ENCODE results near the gene GHRH. TPM values are rescaled to one million over a fixed set of nuclear protein-coding genes. Genes with fewer than 3 reads are reported as not detected.

Gene GHRH
- total RNA-seq, 2 experiments from 2014 or later: not detected

GRCh38 chr20:37247547-37247946 is 14.1 kb downstream of the GHRH start:
- Mint-ChIP-seq H3K27ac (no peak overlapping the region), H3K4me1 (no peaks in the 10 kb centered on the region)
- POLR2A ChIA-PET: no interaction called here

GRCh38 chr20:37246736-37247135 is 14.9 kb downstream of the GHRH start:
- no peak for ATAC-seq (ENCODE audit: low read depth)
- POLR2A ChIA-PET: interaction anchor here (0.7 kb wide), 1 partner anchor 169 kb away, joined by 4 read pairs; no protein-coding TSS in a partner anchor
- no peak overlapping the region for H3K27ac Mint-ChIP-seq
- peaks cover 6% of the 10 kb centered on the region for H3K36me3 Mint-ChIP-seq
- no peaks in the 10 kb centered on the region for H3K9me3 Mint-ChIP-seq
- no peak for DNase-seq
- no peak overlapping the region for H3K4me3 Mint-ChIP-seq
- no peaks in the 10 kb centered on the region for H3K4me1 Mint-ChIP-seq
- H3K27me3 Mint-ChIP-seq: no peaks in the 10 kb centered on the region

More at GRCh38 chr20:37247547-37247946, 14.1 kb downstream of the GHRH start:
- DNase-seq (no peak), ATAC-seq (ENCODE audit: low read depth) (no peak)
- Mint-ChIP-seq H3K9me3 (no peaks in the 10 kb centered on the region), H3K27me3 (no peaks in the 10 kb centered on the region), H3K36me3 (peaks cover 3% of the 10 kb centered on the region), H3K4me3 (no peak overlapping the region)

- no peak overlapping the region for H3K4me3 Mint-ChIP-seq
- POLR2A ChIA-PET: no interaction called here
- H3K27ac Mint-ChIP-seq: no peak overlapping the region
- peaks cover 9% of the 10 kb centered on the region for H3K36me3 Mint-ChIP-seq
- no peak for ATAC-seq (ENCODE audit: low read depth)
- H3K9me3 Mint-ChIP-seq: no peaks in the 10 kb centered on the region
- H3K4me1 Mint-ChIP-seq: no peaks in the 10 kb centered on the region
- DNase-seq: no peak
- no peaks in the 10 kb centered on the region for H3K27me3 Mint-ChIP-seq
Observed at GRCh38 chr20:37245216-37246150, 16.1 kb downstream of the GHRH start.

- no peaks in the 10 kb centered on the region for H3K9me3 Mint-ChIP-seq
- H3K4me1 Mint-ChIP-seq: no peaks in the 10 kb centered on the region
- POLR2A ChIA-PET: no interaction called here
- H3K4me3 Mint-ChIP-seq: no peak overlapping the region
- peaks cover 9% of the 10 kb centered on the region for H3K36me3 Mint-ChIP-seq
- ATAC-seq (ENCODE audit: low read depth) (no peak), DNase-seq (no peak)
- H3K27ac Mint-ChIP-seq: no peak overlapping the region
- H3K27me3 Mint-ChIP-seq: no peaks in the 10 kb centered on the region
Observed at GRCh38 chr20:37244572-37244957, 17.0 kb downstream of the GHRH start.

- Mint-ChIP-seq H3K4me3 (no peak overlapping the region), H3K9me3 (no peaks in the 10 kb centered on the region), H3K27ac (no peak overlapping the region), H3K4me1 (no peaks in the 10 kb centered on the region), H3K36me3 (peaks cover 9% of the 10 kb centered on the region), H3K27me3 (no peaks in the 10 kb centered on the region)
- ATAC-seq (ENCODE audit: low read depth): no peak
- DNase-seq: no peak
- POLR2A ChIA-PET: no interaction called here
Observed at GRCh38 chr20:37243937-37244571, 17.6 kb downstream of the GHRH start.

- Mint-ChIP-seq H3K27me3 (no peaks in the 10 kb centered on the region), H3K27ac (peak overlapping the region; percentile 30), H3K4me3 (no peak overlapping the region), H3K4me1 (no peaks in the 10 kb centered on the region), H3K36me3 (peaks cover 12% of the 10 kb centered on the region), H3K9me3 (no peaks in the 10 kb centered on the region)
- no peak for ATAC-seq (ENCODE audit: low read depth)
- DNase-seq: no peak
- POLR2A ChIA-PET: no interaction called here
Observed at GRCh38 chr20:37243076-37243936, 18.3 kb downstream of the GHRH start.

GRCh38 chr20:37242503-37242902 is 19.1 kb downstream of the GHRH start:
- POLR2A ChIA-PET: no interaction called here
- H3K27me3 Mint-ChIP-seq: no peaks in the 10 kb centered on the region
- DNase-seq (no peak), ATAC-seq (ENCODE audit: low read depth) (no peak)
- no peak overlapping the region for H3K4me3 Mint-ChIP-seq
- peaks cover 12% of the 10 kb centered on the region for H3K36me3 Mint-ChIP-seq
- no peak overlapping the region for H3K27ac Mint-ChIP-seq
- H3K4me1 Mint-ChIP-seq: no peaks in the 10 kb centered on the region
- no peaks in the 10 kb centered on the region for H3K9me3 Mint-ChIP-seq

- H3K27me3 Mint-ChIP-seq: no peaks in the 10 kb centered on the region
- peaks cover 12% of the 10 kb centered on the region for H3K36me3 Mint-ChIP-seq
- no peaks in the 10 kb centered on the region for H3K4me1 Mint-ChIP-seq
- no peak overlapping the region for H3K27ac Mint-ChIP-seq
- POLR2A ChIA-PET: no interaction called here
- no peak for DNase-seq
- H3K4me3 Mint-ChIP-seq: no peak overlapping the region
- H3K9me3 Mint-ChIP-seq: no peaks in the 10 kb centered on the region
- no peak for ATAC-seq (ENCODE audit: low read depth)
Observed at GRCh38 chr20:37240337-37241067, 21.1 kb downstream of the GHRH start.

GRCh38 chr20:37238935-37239451 is 22.6 kb downstream of the GHRH start:
- no peaks in the 10 kb centered on the region for H3K4me1 Mint-ChIP-seq
- H3K36me3 Mint-ChIP-seq: peaks cover 17% of the 10 kb centered on the region
- POLR2A ChIA-PET: interaction anchor here (0.5 kb wide), 1 partner anchor 254 kb away, joined by 3 read pairs; no protein-coding TSS in a partner anchor
- H3K27me3 Mint-ChIP-seq: no peaks in the 10 kb centered on the region
- no peak overlapping the region for H3K4me3 Mint-ChIP-seq
- H3K9me3 Mint-ChIP-seq: no peaks in the 10 kb centered on the region
- ATAC-seq (ENCODE audit: low read depth): no peak
- no peak for DNase-seq
- H3K27ac Mint-ChIP-seq: no peak overlapping the region

- H3K4me1 Mint-ChIP-seq: no peaks in the 10 kb centered on the region
- no peak for DNase-seq
Observed at GRCh38 chr20:37238426-37238825, 23.2 kb downstream of the GHRH start.

GRCh38 chr20:37237656-37238055 is 24.0 kb downstream of the GHRH start:
- no peaks in the 10 kb centered on the region for H3K9me3 Mint-ChIP-seq
- no peak for ATAC-seq (ENCODE audit: low read depth)
- POLR2A ChIA-PET: no interaction called here
- peaks cover 16% of the 10 kb centered on the region for H3K36me3 Mint-ChIP-seq
- H3K27me3 Mint-ChIP-seq: no peaks in the 10 kb centered on the region
- no peak overlapping the region for H3K27ac Mint-ChIP-seq
- no peak for DNase-seq
- no peaks in the 10 kb centered on the region for H3K4me1 Mint-ChIP-seq
- no peak overlapping the region for H3K4me3 Mint-ChIP-seq

More at GRCh38 chr20:37238426-37238825, 23.2 kb downstream of the GHRH start:
- H3K36me3 Mint-ChIP-seq: peaks cover 19% of the 10 kb centered on the region
- H3K27ac Mint-ChIP-seq: no peak overlapping the region
- POLR2A ChIA-PET: interaction anchor here (0.5 kb wide), 1 partner anchor 253 kb away, joined by 3 read pairs; no protein-coding TSS in a partner anchor
- no peak for ATAC-seq (ENCODE audit: low read depth)
- no peaks in the 10 kb centered on the region for H3K9me3 Mint-ChIP-seq
- H3K27me3 Mint-ChIP-seq: no peaks in the 10 kb centered on the region
- no peak overlapping the region for H3K4me3 Mint-ChIP-seq

GRCh38 chr20:37236462-37236861 is 25.2 kb downstream of the GHRH start:
- H3K4me3 Mint-ChIP-seq: no peak overlapping the region
- no peaks in the 10 kb centered on the region for H3K9me3 Mint-ChIP-seq
- no peaks in the 10 kb centered on the region for H3K27me3 Mint-ChIP-seq
- no peaks in the 10 kb centered on the region for H3K4me1 Mint-ChIP-seq
- POLR2A ChIA-PET: no interaction called here
- H3K36me3 Mint-ChIP-seq: peaks cover 20% of the 10 kb centered on the region
- no peak for DNase-seq
- no peak overlapping the region for H3K27ac Mint-ChIP-seq
- no peak for ATAC-seq (ENCODE audit: low read depth)

Measured in activated naive CD8-positive, alpha-beta T cell treated with anti-CD3 and anti-CD28 coated beads, Interleukin-2, amount 10 ng/mL, durations not matched to agents 7 days and 5 days (primary cell).